ENCODE measurements around the gene ADRA2B.
"Not testable (repeated sequence)": the region's sequence is repeated elsewhere in the genome, so short reads cannot be mapped to it uniquely, and the experiment has no call there.

Gene ADRA2B

DNA sequence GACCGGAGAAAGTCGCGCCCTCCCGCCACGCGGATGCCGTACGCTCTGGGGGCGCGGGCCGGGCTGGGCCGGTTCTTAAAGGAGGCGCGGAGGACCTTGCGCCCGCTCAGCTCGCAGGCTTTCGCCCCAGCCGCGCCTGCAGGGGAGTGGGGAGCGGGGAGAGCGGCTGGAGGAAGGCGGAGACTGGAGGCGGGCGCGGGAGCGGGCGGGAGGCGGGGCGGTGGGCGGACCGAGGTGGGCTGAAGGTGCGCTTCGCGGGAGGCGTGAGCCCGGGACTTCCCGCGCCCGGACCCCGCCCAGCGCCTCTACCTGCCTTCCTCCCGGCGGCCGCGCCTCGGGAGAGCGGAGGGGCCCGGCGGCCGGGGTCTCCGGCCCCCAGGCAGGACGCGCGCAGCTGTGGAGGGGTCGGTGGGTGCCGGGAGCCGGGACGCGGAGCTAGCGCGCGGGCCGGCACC is at the start of gene ADRA2B:
ADRA2B (minus strand) TSS at position 148 of the 455 bp plus-strand sequence. CDS start 422 bp downstream, outside the sequence.
- DNase-seq = peak; percentile 67

DNA sequence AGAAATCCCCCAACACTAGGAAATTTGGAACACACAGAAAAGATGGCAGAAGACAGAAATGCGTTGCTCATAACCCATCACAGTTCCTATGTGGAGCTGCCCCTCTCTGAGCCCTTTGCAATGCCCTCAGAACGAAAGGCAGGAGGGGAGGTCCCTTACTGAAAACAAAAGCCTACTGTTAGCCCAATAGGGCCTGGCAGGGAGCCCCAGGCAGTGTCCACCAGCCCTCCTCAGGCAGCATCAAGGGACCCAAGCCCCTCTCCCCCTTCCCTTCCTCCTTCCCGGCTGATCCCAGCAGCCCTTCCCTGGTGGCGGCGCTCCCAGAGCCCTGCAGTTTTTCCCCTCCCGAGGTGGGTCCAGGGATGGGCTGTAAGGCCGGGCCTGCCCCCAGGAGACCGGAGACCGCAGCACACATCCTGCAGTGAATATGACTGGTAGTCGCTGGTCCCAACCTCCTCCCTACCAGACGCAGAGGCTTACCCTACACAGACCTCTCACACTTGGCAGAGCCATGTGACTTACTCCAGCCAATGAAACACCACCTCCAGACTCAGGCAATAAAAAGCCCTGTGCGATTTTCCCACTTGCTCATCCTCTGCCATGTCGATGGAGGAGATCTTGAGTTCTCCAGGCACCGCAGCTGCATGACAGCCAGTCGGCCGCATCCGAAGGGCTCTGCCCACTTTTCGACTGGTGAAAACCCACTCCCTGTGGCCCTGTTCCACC is 48.3 kb upstream of the ADRA2B start:
- DNase-seq = no peak

DNA sequence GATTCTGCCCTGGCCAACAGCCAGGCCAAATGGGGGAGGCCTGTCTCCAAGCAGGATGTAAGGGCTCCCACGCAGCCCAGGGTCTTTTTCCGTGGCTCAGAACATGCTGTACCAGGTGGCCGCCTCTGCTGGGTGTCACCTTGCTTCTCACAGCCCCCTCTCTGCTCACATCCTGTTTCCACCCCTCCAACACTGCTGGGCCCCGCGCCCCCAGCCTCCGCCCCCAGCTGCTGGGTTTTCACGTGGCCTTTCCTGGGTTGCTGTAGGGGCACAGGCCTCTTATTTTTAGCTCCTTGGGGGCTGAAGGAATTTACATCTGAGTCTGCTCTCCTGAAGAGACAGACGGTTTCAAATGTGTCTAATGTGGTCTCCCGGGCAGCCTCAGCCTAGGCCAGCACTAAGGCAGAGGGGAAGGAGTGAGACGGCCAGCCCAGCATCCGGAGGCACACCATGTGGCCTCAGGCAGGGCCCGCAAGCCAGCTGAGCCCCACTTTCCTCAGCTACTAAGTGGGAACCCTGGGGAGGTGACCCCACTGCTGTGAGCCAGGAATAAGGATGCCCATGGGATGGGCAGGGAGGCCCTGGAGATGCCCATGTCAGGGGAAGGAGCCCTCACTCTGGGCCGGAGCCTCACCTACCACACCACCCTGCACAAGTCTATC is 47.5 kb upstream of the ADRA2B start:
- peak; percentile 66 for DNase-seq

DNA sequence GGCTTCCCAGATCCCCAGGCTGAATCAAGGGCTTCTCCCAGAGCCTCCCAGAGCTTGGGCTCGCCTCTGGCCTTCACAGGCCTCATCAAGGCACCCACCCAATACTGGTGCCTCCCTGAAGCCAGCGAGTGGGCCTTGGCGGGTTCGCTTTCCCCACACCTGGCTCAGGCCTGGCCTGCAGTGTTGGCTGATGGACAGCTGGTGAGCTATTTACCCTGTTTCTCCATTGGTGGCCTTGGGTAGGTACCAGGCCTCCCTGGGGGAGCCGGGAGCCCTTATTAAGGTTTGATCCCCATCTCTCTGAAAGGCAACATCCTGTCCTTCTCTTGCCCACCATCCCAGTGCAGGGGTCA is 47.0 kb upstream of the ADRA2B start:
- DNase-seq = no peak

DNA sequence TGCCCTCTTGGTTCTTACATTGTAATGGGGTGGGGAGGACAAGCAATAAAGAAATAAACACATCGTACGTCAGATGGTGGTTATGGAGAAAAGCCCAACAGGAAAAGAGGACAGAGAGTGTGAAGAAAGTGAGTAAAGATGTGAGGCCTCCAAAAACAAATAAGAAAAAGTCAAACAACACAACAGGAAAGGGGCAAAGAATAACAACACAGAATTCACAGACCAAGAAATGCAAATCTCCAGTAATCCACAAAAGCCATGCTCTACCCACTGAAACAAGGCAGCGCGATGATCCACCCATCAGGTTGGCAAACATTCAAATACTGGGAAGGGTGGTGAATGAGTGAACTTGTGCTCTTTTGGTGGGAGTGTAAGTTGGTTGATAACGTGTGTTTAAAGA is 45.5 kb upstream of the ADRA2B start:
- DNase-seq = no peak

DNA sequence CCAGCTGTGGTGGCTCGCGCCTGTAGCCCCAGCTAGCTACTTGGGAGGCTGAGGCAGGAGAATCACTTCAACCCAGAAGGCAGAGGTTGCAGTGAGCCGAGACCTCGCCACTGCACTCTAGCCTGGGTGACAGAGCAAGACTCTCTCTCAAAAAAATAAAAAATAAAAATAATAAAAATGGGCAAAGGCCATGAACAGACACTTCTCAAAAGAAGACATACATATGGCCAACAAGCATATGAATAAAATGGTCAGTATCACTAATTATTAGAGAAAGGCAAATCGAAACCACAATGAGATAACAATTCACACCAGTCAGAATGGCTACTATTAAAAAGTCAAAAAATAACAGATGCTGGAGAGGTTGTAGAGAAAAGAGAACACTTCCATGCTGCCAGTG is 44.0 kb upstream of the ADRA2B start:
- not testable (repeated sequence) for DNase-seq

DNA sequence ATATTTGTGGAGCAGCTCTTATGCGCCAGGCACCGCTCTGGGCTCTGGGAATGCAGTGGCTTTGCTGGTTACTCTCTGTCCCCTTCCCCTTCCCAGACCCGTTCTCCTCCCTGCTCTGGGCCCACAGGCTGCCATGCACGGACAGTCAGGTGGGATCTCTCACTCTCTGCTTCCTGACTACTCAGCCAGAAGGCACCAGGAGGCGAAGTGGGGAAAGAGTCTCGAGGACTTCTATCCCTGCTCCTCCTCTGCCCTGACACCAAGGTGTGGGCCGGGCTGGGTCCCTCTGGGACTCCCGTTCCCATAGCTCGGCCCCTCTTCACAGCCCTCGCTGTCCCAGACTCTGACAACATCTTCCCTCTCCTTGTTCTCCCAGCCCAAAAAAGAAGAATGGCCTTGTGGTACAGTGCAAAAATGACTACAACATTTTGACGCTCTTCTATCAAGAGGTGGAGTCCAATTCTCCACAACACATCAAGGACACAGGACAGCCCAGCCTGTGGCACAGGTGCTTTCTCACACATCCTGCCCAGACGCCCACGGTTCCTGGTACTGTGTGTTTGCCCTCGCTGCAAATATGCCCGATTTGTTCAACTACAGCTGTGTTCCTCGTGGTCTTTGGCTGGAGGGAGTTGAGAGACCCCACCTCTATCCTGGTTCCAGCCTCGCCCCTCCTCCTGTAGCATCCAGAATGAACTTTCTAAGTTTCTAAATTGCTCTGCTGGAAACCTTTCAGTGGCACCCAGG is 42.9 kb upstream of the ADRA2B start:
- no peak for DNase-seq

DNA sequence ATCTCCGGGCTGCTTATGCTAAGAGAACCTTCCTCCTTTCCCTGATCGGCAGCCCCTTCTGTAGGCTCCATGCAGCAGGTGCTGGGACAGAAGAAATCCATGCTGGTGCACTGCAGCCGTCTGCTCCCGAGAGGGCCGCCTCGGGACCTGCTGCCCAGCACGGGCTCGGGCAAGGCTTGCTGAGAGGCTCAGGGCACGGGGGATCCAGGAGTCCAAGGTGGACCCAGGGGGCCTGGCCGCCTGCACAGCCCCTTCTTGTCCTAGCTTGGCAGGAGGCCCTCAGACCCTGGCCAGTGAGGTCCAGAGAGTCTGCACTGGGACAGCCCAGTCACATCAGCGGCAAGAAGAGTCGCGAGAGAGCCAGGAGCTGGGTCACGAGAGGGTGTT is 42.2 kb upstream of the ADRA2B start:
- no peak for DNase-seq

DNA sequence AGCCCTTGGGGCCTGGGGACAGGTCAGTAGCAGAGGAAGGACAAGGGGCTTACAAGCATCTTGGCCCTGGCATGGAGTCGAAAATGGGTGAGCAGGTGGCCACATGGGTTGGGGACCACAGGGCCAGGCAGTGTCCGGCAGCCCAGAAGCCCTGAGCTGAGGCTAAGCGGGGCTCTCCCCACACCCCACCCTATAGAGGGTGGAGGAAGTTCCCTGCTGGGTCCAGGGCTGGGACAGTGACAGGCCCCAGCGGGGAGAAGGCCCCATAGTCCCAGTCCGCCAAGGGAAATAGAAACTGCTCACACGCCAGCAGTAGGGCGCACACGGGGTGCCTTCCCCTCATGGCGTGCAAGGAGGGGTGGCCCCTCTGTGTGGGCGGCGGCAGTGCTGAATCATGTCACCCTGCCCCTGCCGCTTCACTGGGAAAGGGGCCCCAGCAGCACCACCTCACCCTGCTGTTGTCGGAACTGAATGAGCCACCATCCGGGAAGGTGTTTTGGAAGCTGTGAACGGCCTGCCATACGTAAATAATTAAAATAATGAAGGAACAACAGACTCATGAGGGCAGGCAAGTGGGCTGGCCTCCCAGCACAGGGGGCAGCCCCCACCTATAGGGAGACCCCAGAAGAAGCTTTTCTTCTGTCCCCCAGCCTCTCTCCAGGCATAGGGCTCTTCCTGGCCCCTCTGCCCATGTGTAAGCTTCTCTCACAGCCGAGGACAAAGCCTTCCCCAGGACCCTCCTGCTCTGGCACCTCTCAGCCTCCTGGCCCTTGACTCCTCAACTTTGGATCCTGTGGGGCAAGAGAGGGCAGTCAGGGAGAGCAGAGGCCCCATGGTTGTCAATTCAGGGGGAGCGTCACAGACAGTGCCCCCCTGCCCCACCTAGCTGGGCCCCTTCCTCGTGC is 41.5 kb upstream of the ADRA2B start:
- DNase-seq = no peak

DNA sequence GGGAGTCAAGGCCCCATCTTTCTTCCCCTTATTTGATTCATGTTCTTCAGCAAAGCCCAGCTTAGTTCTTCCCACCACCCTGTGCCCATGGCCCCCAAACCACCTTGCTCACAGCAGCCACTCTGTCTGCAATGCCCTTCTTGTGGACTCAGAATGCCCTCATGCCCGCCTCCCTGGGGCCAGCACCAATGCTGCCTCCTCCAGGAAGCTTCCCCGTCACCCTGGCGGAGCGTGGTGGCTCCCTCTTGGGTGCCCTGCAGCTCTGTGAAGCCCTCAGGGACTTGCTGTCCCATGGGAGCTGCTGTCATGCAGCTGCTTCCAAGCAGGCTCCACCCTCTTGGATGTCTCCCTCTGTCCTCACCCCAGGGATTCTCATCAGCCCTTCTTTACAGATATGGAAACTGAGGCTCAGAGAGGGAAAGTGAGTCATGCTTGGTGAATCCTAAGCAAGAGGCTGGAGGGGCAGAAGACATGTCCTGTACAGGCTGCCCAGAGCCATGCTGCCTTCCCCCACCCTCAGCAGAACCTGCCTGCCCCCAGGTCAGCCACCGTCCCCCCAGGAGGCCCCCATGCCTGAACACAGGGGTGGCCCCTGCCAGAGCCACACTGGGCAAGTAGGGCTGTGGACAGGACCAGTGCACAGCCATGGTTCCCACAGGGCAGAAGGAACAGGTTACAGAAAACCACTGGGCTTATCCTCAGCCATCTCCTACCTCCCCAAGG is 40.7 kb upstream of the ADRA2B start:
- DNase-seq = no peak

DNA sequence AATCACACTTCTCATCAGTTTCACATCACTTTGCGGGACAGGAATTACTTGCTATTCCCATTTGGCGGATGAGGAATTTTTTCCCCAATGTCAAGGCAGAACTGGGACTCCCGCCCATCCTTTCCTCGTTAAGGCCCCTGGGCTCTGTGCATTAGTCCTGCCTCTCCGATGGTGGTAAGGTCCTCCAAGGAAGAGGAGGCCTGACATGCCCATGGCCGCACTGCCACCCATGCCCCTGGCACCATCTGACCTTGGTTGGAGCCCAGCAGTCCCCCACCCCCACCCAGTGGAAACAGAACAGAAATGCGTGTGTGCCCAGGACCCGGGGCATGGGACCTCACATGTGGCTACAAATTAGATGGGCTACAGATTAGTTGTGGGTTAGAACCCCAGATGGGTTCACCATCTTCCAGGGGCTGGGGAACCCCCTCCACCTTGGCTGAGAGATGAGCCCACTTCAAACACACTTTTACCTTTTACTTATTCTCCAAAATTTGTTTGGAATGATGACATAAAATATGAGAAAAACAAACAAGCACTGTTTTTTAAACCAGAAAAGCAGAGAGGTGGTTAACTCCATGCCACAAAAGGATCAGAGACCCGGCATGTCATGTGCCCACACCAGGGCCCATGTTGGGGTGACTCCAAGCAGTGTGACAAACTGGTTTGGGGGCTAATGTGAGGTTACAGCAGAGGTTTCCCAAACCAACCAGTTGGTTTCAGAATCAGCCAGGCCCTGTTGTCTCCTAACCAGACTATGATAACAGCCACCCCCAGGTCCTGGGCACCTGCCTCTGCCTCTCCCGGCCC is 39.8 kb upstream of the ADRA2B start:
- DNase-seq = no peak

DNA sequence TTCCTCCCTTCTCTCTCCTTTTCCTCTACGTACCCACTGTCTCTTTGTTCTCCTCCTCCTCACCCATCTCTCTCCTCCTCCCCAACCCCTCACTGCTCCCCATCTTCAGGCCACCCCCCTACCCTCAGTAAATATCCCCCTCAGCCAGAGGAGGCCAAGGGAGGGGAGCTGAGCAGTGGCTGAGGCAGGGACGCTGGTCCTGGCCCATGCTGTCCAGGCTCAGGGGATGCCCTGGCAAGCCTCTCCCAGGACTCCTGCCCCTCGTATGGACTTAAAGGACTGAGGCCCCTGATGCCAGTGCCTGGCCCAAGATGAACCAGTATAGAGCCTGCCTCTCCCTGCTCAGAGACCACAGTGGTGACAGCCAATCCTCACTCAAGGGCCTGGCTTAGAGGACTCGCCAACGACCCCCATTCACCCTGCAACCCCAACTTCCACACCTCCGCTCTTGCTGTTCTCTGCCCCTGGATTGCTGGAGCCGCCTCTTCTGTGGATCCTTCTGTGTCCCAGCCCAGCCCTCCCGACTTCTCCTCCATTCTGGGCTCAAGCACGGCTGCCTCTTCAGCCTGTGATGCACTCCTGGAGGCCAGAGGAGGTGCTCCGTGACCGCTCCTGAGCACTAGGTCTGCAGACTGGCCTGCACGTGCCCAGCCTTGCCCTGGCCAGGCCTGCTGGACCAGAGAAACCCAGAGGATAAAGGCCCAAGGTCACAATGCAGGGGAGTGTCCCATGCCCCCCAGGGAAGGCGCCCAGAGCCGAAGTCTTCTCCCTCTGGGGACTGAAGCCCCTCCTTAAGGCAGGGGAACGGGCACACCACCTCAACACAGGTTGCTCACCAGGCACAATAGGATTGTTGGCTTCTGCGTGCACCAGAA is 38.4 kb upstream of the ADRA2B start:
- DNase-seq = no peak

DNA sequence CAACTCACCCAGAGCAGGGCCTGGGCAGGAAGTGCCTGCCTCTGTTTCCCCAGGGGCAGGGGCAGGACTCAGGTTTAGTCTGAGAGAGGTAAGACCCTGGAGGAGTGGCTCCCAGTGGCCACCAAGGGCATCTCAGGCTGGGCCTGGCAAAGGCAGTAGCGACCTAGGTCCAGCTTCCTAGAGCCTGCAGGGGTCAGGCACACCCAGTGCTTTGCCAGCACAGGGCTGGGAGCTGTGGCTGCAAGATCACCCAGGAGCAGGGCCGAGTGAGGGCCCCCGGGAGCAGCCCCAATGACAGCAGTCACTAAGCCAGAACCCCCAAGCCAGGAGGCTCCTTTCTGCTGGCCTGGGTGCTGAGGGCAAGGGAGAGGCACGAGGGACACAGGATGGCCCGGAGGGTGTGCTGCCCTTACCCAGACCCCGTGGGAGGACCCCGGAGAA is 37.6 kb upstream of the ADRA2B start:
- DNase-seq = no peak

DNA sequence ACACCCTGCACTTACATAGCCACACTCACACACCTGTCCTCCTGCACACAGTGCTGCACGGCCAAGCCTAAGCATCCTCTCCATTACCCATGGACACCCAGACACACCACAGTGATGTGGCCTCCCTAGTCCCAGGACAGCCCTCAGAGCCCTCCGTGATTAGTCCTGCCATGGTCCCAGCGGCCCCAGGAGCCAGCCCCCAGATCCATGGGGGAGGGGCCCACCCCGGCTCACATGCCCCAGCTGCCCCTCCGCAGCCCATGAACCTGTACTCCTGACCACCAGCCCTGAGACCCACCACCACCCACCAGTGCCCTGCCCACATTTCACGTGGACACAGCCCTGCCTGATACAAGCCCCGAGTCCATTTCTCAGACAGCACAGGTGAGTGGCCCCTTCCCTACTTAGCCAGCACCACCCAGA is 36.9 kb upstream of the ADRA2B start:
- no peak for DNase-seq

DNA sequence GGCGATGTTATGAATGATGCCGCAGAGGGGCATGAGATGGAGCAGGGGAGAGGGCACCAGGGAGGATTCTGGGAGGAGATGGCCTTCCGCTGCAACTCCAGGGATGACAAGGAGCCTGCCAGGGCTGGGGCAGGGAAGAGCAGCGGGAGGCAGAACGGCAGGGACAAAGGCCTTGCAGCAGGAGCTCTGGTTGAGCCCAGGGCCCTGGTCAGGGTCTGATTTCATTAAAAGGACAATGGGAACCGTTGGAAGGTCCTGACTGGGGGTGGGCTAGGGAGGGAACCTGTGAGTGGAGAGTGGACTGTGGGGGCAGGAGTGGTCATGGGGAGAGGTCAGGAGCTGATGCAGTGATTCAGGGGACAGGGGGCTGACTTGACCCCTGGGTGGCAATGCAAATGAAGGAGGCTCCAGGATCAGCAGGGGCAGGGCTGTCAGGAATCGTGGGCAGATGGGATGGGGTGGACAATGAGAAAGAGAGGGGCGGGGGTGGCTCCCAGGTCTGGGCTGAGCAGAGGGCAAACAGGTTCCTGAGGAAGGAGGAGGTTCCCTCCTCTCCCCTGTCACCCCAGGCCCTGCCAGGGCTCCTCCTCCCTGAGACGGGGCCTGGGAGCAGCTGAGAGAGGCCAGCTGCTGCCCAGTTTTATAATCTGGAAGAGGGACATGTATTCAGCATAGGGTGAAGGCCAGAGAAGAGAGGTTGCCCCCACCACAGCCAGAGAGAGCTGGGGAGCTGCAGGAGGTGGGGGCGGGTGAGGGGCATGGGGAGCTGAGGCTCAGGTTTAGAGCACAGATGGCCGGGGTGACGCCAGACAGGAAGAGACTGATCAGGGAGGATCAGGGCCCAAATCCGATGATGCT is 36.2 kb upstream of the ADRA2B start:
- DNase-seq = no peak

DNA sequence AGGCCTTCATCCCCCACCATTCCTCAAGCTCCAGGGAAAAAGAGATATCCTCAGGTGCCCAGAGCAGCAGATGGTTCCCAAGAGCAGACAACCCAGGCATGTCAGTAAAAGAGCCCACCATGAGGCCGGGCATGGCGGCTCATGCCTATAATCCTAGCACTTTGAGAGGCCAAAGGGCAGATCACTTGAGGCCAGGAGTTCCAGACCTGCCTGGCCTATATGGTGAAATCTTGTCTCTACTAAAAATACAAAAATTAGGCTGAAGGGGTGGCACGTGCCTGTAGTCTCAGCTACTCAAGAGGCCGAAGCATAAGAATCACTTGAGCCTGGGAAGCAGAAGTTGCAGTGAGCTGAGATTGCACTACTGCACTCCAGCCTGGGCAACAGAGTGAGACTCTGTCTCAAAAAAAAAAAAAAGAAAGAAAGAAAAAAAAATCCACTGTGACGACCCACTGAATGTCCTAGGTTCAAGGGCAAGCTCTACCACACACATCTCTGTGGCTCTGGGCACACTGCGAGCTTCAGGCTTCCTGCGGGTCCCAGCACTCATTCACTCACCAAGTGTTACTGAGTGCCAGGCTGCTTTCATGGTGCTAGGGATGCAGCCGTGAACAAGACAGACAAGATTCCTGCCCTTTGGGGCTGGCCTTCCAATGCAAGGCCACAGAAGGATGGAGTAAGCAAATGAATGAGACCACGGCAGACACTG is 35.4 kb upstream of the ADRA2B start:
- DNase-seq = no peak

DNA sequence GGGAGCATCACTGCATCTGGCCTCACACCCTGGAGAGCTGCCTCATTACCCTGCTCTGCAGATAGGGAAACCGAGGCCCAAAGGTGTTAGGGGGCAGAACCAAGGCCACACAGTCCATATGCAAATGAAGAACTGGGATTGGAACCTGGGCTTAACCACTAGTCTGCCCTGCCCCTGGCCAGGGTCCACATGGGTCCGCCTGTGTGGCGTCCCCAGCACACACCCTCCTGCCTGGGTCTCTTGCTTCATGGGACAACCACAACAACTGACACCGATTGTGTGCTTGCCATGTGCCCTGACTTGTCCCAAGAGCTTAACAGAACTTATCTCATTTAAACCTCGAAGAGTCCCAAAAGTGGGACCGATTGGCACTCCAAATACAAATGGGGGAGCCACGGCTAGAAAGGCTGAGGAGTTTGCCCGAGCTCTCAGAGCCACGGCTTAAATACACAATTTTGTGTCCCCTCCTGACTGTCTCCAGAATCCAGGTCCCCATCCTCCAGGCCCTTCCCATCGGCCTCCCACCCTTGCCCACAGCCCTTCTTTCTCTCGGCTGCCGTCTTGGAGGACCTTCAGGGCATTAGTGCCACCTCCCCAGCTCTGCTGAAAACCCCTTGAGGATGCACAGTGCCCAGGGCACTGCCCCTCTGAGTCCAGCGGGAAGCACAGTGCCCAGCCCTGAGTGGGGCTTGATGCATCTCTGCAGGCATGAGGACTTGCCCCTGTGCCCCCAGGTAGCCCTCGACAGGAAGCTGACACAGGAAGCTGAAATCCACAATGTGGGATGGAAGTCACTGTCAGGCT is 34.6 kb upstream of the ADRA2B start:
- DNase-seq = no peak
